ENCODE results near the gene NBAS.

The NBAS gene

DNA sequence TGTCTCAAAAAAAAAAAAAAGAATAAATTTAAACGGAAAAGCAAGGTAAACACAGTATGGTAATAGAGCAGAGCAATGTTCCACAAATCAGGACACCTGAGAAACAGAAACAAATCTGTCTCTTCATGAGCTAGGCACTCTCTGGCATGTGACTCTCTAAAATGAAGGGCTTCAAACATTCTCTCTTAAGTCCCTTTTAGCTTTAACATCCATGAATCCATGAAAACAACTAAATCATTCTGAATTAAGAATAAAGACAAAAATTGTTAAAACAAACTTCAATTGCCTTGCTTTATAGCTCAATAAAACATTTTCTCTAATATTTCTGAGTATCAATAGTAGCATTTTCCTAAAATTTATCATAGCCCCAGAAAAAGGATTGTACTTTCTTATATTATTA, 132.1 kb downstream of the NBAS start:
- POLR2A ChIA-PET, result no interaction called here
- CTCF ChIA-PET, result no interaction called here

GRCh38 chr2:15427987-15428386, 133.1 kb downstream of the NBAS start:
- no peaks in the 10 kb centered on the region for H3K36me3 ChIP-seq (ENCODE audit: control insufficient read depth in 2 of 2, insufficient read depth in 1 of 2, low read length in 2 of 2)
- ChIA-PET POLR2A (no interaction called here), CTCF (interaction anchor here (0.6 kb wide), 1 partner anchor 26 kb away, joined by 5 read pairs; no protein-coding TSS in a partner anchor)
- no peaks in the 10 kb centered on the region for H3K4me1 ChIP-seq (ENCODE audit: control insufficient read depth, insufficient read depth, low read length)
- H3K27ac ChIP-seq (ENCODE audit: extremely low read depth, low read depth, low read length), result no peak overlapping the region
- no peaks in the 10 kb centered on the region for H3K9me3 ChIP-seq (ENCODE audit: control insufficient read depth, insufficient read depth, low read depth, low read length)
- no peak overlapping the region for H3K4me3 ChIP-seq (ENCODE audit: low read depth, low read length)
- TF ChIP-seq, protein P1, sequence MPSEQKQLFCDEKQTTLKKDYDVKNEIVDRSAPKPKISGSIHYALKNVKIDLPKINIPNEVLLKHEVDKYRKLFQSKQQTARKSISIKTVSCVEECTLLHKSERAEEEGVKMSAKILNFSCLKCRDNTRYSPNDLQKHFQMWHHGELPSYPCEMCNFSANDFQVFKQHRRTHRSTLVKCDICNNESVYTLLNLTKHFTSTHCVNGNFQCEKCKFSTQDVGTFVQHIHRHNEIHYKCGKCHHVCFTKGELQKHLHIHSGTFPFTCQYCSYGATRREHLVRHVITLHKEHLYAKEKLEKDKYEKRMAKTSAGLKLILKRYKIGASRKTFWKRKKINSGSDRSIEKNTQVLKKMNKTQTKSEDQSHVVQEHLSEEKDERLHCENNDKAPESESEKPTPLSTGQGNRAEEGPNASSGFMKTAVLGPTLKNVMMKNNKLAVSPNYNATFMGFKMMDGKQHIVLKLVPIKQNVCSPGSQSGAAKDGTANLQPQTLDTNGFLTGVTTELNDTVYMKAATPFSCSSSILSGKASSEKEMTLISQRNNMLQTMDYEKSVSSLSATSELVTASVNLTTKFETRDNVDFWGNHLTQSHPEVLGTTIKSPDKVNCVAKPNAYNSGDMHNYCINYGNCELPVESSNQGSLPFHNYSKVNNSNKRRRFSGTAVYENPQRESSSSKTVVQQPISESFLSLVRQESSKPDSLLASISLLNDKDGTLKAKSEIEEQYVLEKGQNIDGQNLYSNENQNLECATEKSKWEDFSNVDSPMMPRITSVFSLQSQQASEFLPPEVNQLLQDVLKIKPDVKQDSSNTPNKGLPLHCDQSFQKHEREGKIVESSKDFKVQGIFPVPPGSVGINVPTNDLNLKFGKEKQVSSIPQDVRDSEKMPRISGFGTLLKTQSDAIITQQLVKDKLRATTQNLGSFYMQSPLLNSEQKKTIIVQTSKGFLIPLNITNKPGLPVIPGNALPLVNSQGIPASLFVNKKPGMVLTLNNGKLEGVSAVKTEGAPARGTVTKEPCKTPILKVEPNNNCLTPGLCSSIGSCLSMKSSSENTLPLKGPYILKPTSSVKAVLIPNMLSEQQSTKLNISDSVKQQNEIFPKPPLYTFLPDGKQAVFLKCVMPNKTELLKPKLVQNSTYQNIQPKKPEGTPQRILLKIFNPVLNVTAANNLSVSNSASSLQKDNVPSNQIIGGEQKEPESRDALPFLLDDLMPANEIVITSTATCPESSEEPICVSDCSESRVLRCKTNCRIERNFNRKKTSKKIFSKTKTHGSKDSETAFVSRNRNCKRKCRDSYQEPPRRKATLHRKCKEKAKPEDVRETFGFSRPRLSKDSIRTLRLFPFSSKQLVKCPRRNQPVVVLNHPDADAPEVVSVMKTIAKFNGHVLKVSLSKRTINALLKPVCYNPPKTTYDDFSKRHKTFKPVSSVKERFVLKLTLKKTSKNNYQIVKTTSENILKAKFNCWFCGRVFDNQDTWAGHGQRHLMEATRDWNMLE (tag by site-specific recombination; conservative IDR thresholded peaks at IDR 0.05; ENCODE audit: low read depth), result no peak
- TF ChIP-seq, protein P2, sequence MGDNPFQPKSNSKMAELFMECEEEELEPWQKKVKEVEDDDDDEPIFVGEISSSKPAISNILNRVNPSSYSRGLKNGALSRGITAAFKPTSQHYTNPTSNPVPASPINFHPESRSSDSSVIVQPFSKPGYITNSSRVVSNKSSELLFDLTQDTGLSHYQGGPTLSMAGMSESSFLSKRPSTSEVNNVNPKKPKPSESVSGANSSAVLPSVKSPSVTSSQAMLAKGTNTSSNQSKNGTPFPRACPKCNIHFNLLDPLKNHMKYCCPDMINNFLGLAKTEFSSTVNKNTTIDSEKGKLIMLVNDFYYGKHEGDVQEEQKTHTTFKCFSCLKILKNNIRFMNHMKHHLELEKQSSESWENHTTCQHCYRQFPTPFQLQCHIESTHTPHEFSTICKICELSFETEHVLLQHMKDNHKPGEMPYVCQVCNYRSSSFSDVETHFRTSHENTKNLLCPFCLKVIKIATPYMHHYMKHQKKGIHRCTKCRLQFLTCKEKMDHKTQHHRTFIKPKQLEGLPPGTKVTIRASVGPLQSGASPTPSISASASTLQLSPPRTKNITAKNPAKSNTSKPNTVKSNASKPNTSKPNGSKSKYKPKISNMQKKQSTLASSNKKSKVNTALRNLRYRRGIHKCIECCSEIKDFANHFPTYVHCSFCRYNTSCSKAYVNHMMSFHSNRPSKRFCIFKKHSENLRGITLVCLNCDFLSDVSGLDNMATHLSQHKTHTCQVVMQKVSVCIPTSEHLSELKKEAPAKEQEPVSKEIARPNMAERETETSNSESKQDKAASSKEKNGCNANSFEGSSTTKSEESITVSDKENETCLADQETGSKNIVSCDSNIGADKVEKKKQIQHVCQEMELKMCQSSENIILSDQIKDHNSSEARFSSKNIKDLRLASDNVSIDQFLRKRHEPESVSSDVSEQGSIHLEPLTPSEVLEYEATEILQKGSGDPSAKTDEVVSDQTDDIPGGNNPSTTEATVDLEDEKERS (tag by site-specific recombination; IDR thresholded peaks at IDR 0.05), result no peak
- TF ChIP-seq, protein P3, sequence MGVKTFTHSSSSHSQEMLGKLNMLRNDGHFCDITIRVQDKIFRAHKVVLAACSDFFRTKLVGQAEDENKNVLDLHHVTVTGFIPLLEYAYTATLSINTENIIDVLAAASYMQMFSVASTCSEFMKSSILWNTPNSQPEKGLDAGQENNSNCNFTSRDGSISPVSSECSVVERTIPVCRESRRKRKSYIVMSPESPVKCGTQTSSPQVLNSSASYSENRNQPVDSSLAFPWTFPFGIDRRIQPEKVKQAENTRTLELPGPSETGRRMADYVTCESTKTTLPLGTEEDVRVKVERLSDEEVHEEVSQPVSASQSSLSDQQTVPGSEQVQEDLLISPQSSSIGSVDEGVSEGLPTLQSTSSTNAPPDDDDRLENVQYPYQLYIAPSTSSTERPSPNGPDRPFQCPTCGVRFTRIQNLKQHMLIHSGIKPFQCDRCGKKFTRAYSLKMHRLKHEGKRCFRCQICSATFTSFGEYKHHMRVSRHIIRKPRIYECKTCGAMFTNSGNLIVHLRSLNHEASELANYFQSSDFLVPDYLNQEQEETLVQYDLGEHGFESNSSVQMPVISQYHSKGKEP (tag by site-specific recombination; IDR thresholded peaks at IDR 0.05), result no peak
- TF ChIP-seq ZNF221 (tag by site-specific recombination; IDR thresholded peaks at IDR 0.05; ENCODE audit: borderline replicate concordance), result no peak
- TF ChIP-seq SCRT1 (tag by site-specific recombination; IDR thresholded peaks at IDR 0.05; ENCODE audit: borderline replicate concordance), result no peak
- TF ChIP-seq ZNF660 (tag by site-specific recombination; IDR thresholded peaks at IDR 0.05), result no peak
- TF ChIP-seq ZNF513 (tag by site-specific recombination; IDR thresholded peaks at IDR 0.05), result no peak
- TF ChIP-seq ZNF623 (tag by site-specific recombination; IDR thresholded peaks at IDR 0.05), result no peak
- no peak for TF ChIP-seq ZNF24 (tag by site-specific recombination; IDR thresholded peaks at IDR 0.05)

More for the DNA sequence above, 132.1 kb downstream of the NBAS start:
- no peaks in the 10 kb centered on the region for H3K36me3 ChIP-seq (ENCODE audit: control insufficient read depth in 2 of 2, insufficient read depth in 1 of 2, low read length in 2 of 2)
- no peaks in the 10 kb centered on the region for H3K9me3 ChIP-seq (ENCODE audit: control insufficient read depth, insufficient read depth, low read depth, low read length)
- no peak overlapping the region for H3K27ac ChIP-seq (ENCODE audit: extremely low read depth, low read depth, low read length)
- H3K4me3 ChIP-seq (ENCODE audit: low read depth, low read length), result no peak overlapping the region
- H3K4me1 ChIP-seq (ENCODE audit: control insufficient read depth, insufficient read depth, low read length), result no peaks in the 10 kb centered on the region
- TF ChIP-seq ZNF23 (tag by site-specific recombination; IDR thresholded peaks at IDR 0.05; ENCODE audit: borderline replicate concordance) (no peak), ZNF530 (tag by site-specific recombination; IDR thresholded peaks at IDR 0.05; ENCODE audit: low read depth) (no peak), ZNF324 (tag by site-specific recombination; IDR thresholded peaks at IDR 0.05) (no peak), ZNF423 (tag by site-specific recombination; IDR thresholded peaks at IDR 0.05) (no peak), ZNF473 (tag by site-specific recombination; IDR thresholded peaks at IDR 0.05) (no peak), ZNF701 (tag by site-specific recombination; IDR thresholded peaks at IDR 0.05) (no peak), ZNF169 (tag by site-specific recombination; IDR thresholded peaks at IDR 0.05) (no peak), ZFHX2 (tag by site-specific recombination; conservative IDR thresholded peaks at IDR 0.05) (no peak), ZNF596 (tag by site-specific recombination; IDR thresholded peaks at IDR 0.05) (no peak), ZBTB20 (tag by site-specific recombination; IDR thresholded peaks at IDR 0.05) (no peak), ZNF776 (tag by site-specific recombination; IDR thresholded peaks at IDR 0.05; ENCODE audit: borderline replicate concordance) (no peak), ZNF114 (tag by site-specific recombination; IDR thresholded peaks at IDR 0.05) (no peak), MEIS1 (CRISPR knock-in tag; IDR thresholded peaks at IDR 0.05; ENCODE audit: borderline replicate concordance) (no peak), ZBTB7A (tag by site-specific recombination; IDR thresholded peaks at IDR 0.05; ENCODE audit: low read depth) (no peak), ZNF785 (tag by site-specific recombination; IDR thresholded peaks at IDR 0.05) (no peak), ZNF335 (tag by site-specific recombination; conservative IDR thresholded peaks at IDR 0.05) (no peak), CTCF (tag by site-specific recombination; IDR thresholded peaks at IDR 0.05) (no peak)
- TF ChIP-seq, protein P3 (tag by site-specific recombination; IDR thresholded peaks at IDR 0.05), result no peak
